Measurements from ENCODE around the gene NRP2.

NRP2 gene

DNA sequence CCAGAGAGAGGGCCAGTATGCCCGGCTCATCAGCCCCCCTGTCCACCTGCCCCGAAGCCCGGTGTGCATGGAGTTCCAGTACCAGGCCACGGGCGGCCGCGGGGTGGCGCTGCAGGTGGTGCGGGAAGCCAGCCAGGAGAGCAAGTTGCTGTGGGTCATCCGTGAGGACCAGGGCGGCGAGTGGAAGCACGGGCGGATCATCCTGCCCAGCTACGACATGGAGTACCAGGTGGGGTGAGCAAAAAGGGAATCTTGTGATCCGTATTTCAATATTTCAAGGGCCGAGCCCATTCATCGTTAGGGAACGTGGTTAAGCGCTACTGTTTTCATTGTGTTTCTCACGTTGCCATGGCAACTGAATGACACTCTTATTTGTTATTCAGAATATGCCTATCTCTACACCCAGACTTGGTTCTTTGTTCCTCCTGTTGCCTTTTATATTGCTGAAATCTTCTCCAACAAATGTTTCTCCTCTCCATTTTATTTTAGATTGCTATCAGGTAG is 81.5 kb downstream of the NRP2 start:
- in situ Hi-C loops (cut with MboI; ENCODE audit: low pct_unique_long_range_greater_than_20kb, low sequenced_read_pairs, unreplicated experiment): no loop called here
- TF ChIP-seq CTCF (IDR thresholded peaks at IDR 0.05; ENCODE audit: extremely low read depth, insufficient read depth, missing control alignments): peak; percentile 48
- no peak for DNase-seq (ENCODE audit: low spot score)

DNA sequence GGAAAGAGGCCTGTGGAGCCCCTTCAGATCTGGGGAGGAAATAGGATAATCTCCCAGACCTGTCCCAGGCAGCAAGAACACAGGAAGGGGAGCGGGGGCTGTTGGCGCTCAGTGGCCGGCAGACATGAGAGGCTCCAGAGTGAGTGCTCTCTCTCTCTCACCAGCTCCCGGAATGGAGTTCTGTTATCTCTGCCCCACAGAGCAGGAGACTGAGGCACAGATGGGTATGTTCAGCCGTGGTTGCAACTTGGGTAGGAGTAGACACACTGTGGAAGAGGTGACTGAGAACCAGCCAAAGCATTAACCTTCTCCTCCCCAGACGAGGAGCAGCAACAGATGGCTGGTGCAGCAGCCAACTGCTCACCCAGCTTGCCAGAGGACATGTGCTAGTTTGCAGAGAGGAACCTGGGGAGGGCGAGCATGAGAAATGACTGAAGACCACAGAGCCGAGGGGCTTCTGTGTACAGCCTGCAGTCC is 82.0 kb downstream of the NRP2 start:
- in situ Hi-C loops (cut with MboI; ENCODE audit: low pct_unique_long_range_greater_than_20kb, low sequenced_read_pairs, unreplicated experiment): no loop called here
- DNase-seq (ENCODE audit: low spot score): no peak
- no peak for TF ChIP-seq CTCF (IDR thresholded peaks at IDR 0.05; ENCODE audit: extremely low read depth, insufficient read depth, missing control alignments)

- no peak for DNase-seq (ENCODE audit: low spot score)
- TF ChIP-seq CTCF (IDR thresholded peaks at IDR 0.05; ENCODE audit: extremely low read depth, insufficient read depth, missing control alignments): no peak
- in situ Hi-C loops (cut with MboI; ENCODE audit: low pct_unique_long_range_greater_than_20kb, low sequenced_read_pairs, unreplicated experiment): no loop called here
Measured at GRCh38 chr2:205765151-205765550, 82.8 kb downstream of the NRP2 start.

GRCh38 chr2:205766779-205767359 is 84.6 kb downstream of the NRP2 start:
- DNase-seq (ENCODE audit: low spot score): peak; percentile 68
- in situ Hi-C loops (cut with MboI; ENCODE audit: low pct_unique_long_range_greater_than_20kb, low sequenced_read_pairs, unreplicated experiment): no loop called here
- TF ChIP-seq CTCF (IDR thresholded peaks at IDR 0.05; ENCODE audit: extremely low read depth, insufficient read depth, missing control alignments): peak; percentile 91

- TF ChIP-seq CTCF (IDR thresholded peaks at IDR 0.05; ENCODE audit: extremely low read depth, insufficient read depth, missing control alignments): no peak
- in situ Hi-C loops (cut with MboI; ENCODE audit: low pct_unique_long_range_greater_than_20kb, low sequenced_read_pairs, unreplicated experiment): no loop called here
- DNase-seq (ENCODE audit: low spot score): no peak
Measured at GRCh38 chr2:205767617-205768016, 85.3 kb downstream of the NRP2 start.

DNA sequence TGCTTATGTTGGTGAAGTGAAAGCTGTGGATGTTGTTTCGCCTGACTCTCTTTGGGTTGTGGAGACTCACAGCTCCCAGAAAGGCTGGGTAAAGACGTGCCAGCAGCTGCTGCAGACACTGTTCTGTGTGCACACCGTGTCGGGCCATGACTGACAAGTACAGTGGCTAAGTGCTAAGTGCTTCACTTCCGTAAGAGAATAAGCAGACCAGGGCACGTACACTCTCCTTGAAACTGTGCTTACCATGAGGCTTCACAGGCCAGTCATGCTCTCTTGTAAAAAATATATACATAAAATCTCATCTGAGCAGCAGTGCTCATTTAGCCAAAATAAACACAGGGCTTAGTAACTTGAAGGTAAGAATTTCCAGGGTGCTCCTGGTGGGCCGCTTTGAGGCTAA is 86.0 kb downstream of the NRP2 start:
- no peak for DNase-seq (ENCODE audit: low spot score)
- no peak for TF ChIP-seq CTCF (IDR thresholded peaks at IDR 0.05; ENCODE audit: extremely low read depth, insufficient read depth, missing control alignments)
- in situ Hi-C loops (cut with MboI; ENCODE audit: low pct_unique_long_range_greater_than_20kb, low sequenced_read_pairs, unreplicated experiment): no loop called here

Measured in GM13977 (cell line).